HCT116 (cell line): ENCODE results near the gene JUN. TPM values are rescaled to one million over a fixed set of nuclear protein-coding genes. Genes with fewer than 3 reads are reported as not detected.

Experiments used
- ATAC-seq: fragments of 200-7000 bp; cut with Tn5 transposase; 2 replicates; pipeline ENCODE4 v1.9.1; 2020; ENCODE audit warnings: mild to moderate bottlenecking, moderate library complexity
- BruUV-seq: library from RNA; stranded (reverse); fragments of 400-500 nt; replicated peaks from 2 replicates; lab custom pipeline; 2021; lab: Mats Ljungman, UMichigan
- CTCF ChIA-PET: fragments of 300-600 bp; sonication (Branson Sonifier 250); formaldehyde crosslinking; loops from one replicate; lab custom pipeline; 2021; ENCODE audit warnings: antibody characterized with exemption; lab: Charles Lee
- POLR2A ChIA-PET: fragments of 300-600, 350-600 bp; sonication (Branson Sonifier 250); formaldehyde crosslinking; loops from one replicate; lab custom pipeline; 2021; ENCODE audit warnings: antibody characterized with exemption; lab: Charles Lee
- RAD21 ChIA-PET, 2 experiments: fragments of 300-600 bp; sonication (Branson Sonifier 250); formaldehyde crosslinking; loops; one replicate each; lab custom pipeline; 2023; ENCODE audit warnings: low total read pairs in 2 of 2; ENCODE audit not compliant: uncharacterized antibody in 2 of 2, unreplicated experiment in 2 of 2, low non-redundant PET in 1 of 2; lab: Charles Lee
- DNase-seq: peaks from one replicate; pipeline ENCODE4 v3.0.0-alpha.2; 2010; ENCODE audit warnings: low read depth, low spot score
- H2AFZ ChIP-seq: fragments of 200-600 bp; shearing (Covaris generic), sonication (generic); 2 replicates; pipeline ENCODE4 v1.6.1; 2017; ENCODE audit warnings: low read depth, mixed run types, mixed read lengths, antibody characterized with exemption, low read length; ENCODE audit not compliant: poor library complexity, severe bottlenecking
- H3K27ac ChIP-seq: 2 replicates; pipeline ENCODE4 v1.5.1; 2012; ENCODE audit warnings: low read depth, low read length
- H3K27me3 ChIP-seq: fragments of 200-600 bp; sonication (generic); 2 replicates; pipeline ENCODE4 v1.6.1; 2016; ENCODE audit warnings: mixed run types, low read length, mixed read lengths; ENCODE audit not compliant: insufficient read depth
- H3K36me3 ChIP-seq, 2 experiments: fragments of 200-500 bp in 1 of 2; fragments of 200-600 bp in 1 of 2; sonication (Bioruptor generic) in 1 of 2; sonication (generic) in 1 of 2; 2 replicates each; pipeline versions ENCODE4 v1.5.1 to v1.6.1; 2014 to 2016; ENCODE audit warnings: low read length in 2 of 2, inconsistent platforms in 1 of 2, mixed read lengths in 1 of 2, mixed run types in 1 of 2; ENCODE audit not compliant: insufficient read depth in 2 of 2, control insufficient read depth in 1 of 2
- H3K4me1 ChIP-seq, 2 experiments: fragments of 200-600 bp in 1 of 2; sonication (generic) in 1 of 2; 2 replicates each; pipeline versions ENCODE4 v1.5.1 to v1.6.1; 2012 to 2017; ENCODE audit warnings: low read length in 2 of 2, inconsistent platforms in 1 of 2, mild to moderate bottlenecking in 1 of 2, mixed read lengths in 1 of 2, mixed run types in 1 of 2, moderate library complexity in 1 of 2; ENCODE audit not compliant: insufficient read depth in 2 of 2, control insufficient read depth in 1 of 2
- H3K4me2 ChIP-seq: fragments of 200-600 bp; sonication (generic); 2 replicates; pipeline ENCODE4 v1.6.1; 2017; ENCODE audit warnings: mixed run types, low read length, mixed read lengths
- H3K4me3 ChIP-seq, 2 experiments: fragments of 200-600 bp in 1 of 2; sonication (generic) in 1 of 2; replicated peaks in 1 of 2; 2 replicates each; pipeline ENCODE4 v1.5.1; 2011 to 2016; ENCODE audit warnings: low read length in 2 of 2, control low read depth in 1 of 2, low read depth in 1 of 2, mild to moderate bottlenecking in 1 of 2, mixed read lengths in 1 of 2, mixed run types in 1 of 2
- H3K79me2 ChIP-seq: fragments of 200-600 bp; sonication (generic); 2 replicates; pipeline ENCODE4 v1.6.1; 2017; ENCODE audit warnings: mild to moderate bottlenecking, mixed run types, low read length, moderate library complexity, mixed read lengths; ENCODE audit not compliant: insufficient read depth
- H3K9ac ChIP-seq: fragments of 200-600 bp; sonication (generic); 2 replicates; pipeline ENCODE4 v1.6.1; 2016; ENCODE audit warnings: low read length, mixed read lengths
- H3K9me2 ChIP-seq: fragments of 200-600 bp; sonication (generic), shearing (Covaris generic); 2 replicates; pipeline ENCODE4 v1.6.1; 2017; ENCODE audit warnings: mixed run types, mild to moderate bottlenecking, moderate library complexity; ENCODE audit not compliant: insufficient read depth
- H3K9me3 ChIP-seq, 2 experiments: fragments of 200-500 bp in 1 of 2; fragments of 200-600 bp in 1 of 2; sonication (Bioruptor generic) in 1 of 2; sonication (generic) in 1 of 2; 2 replicates each; pipeline ENCODE4 v1.6.1; 2014 to 2017; ENCODE audit warnings: low read length in 2 of 2, mixed read lengths in 2 of 2, inconsistent platforms in 1 of 2, low read depth in 1 of 2, mild to moderate bottlenecking in 1 of 2, mixed run types in 1 of 2, moderate library complexity in 1 of 2; ENCODE audit not compliant: control insufficient read depth in 1 of 2, insufficient read depth in 1 of 2
- H4K20me1 ChIP-seq: fragments of 200-600 bp; sonication (generic), shearing (Covaris generic); 2 replicates; pipeline ENCODE4 v1.6.1; 2017; ENCODE audit warnings: mixed run types, mild to moderate bottlenecking, moderate library complexity; ENCODE audit not compliant: insufficient read depth
- ATF3 ChIP-seq: IDR thresholded peaks from 2 replicates; pipeline ENCODE4 v1.6.1; 2012
- CTCF ChIP-seq, 3 experiments: fragments of 200-600 bp in 1 of 3; sonication (generic) in 1 of 3; IDR thresholded peaks in 2 of 3; conservative IDR thresholded peaks in 1 of 3; 2 replicates each; pipeline ENCODE4 v1.5.1; 2012 to 2017; ENCODE audit warnings: low read depth in 2 of 3, low read length in 2 of 3, antibody characterized with exemption in 1 of 3, borderline replicate concordance in 1 of 3, control low read depth in 1 of 3, mild to moderate bottlenecking in 1 of 3, mixed read lengths in 1 of 3, mixed run types in 1 of 3, moderate library complexity in 1 of 3; ENCODE audit not compliant: insufficient read depth in 1 of 3
- EGR1 ChIP-seq: IDR thresholded peaks from 2 replicates; pipeline ENCODE4 v1.6.1; 2012; ENCODE audit warnings: low read depth
- EZH2 ChIP-seq: fragments of 200-600 bp; sonication (generic); IDR thresholded peaks from 2 replicates; pipeline ENCODE4 v1.6.1; 2017; ENCODE audit warnings: antibody characterized with exemption, mixed run types
- FOSL1 ChIP-seq: IDR thresholded peaks from 2 replicates; pipeline ENCODE4 v1.6.1; 2012; ENCODE audit warnings: low read depth
- RAD21 ChIP-seq: IDR thresholded peaks from 2 replicates; pipeline ENCODE4 v1.6.1; 2012; ENCODE audit warnings: low read depth, mild to moderate bottlenecking
- TCF7L2 ChIP-seq: IDR thresholded peaks from 2 replicates; pipeline ENCODE4 v1.7.0; 2011; ENCODE audit warnings: borderline replicate concordance, inconsistent platforms; ENCODE audit not compliant: insufficient read depth, insufficient read length; ENCODE audit errors: extremely low read depth
- YY1 ChIP-seq: IDR thresholded peaks from 2 replicates; pipeline ENCODE4 v1.6.1; 2011; ENCODE audit warnings: low read length, low read depth, moderate library complexity, mild to moderate bottlenecking; ENCODE audit not compliant: insufficient replicate concordance; ENCODE audit errors: extremely low read depth
- ZBTB33 ChIP-seq: IDR thresholded peaks from 2 replicates; pipeline ENCODE4 v1.6.1; 2011; ENCODE audit warnings: mild to moderate bottlenecking, low read length, moderate library complexity; ENCODE audit not compliant: insufficient replicate concordance; ENCODE audit errors: extremely low read depth
- ZNF274 ChIP-seq: fragments of 200-500 bp; sonication (Bioruptor generic); IDR thresholded peaks from 2 replicates; pipeline ENCODE4 v1.6.1; 2014; ENCODE audit warnings: mild to moderate bottlenecking, low read depth, low read length, inconsistent platforms
- intact Hi-C: fragments of 100-400 bp; cut with micrococcal nuclease; formaldehyde crosslinking; loops from 2 replicates; pipeline ENCODE4 v1.10.0; 2022
- total RNA-seq: library from RNA; stranded (reverse); gene quantifications from one replicate; pipeline ENCODE4 v1.2.1, GENCODE V29; 2021; ENCODE audit not compliant: unreplicated experiment

JUN gene
- total RNA-seq, 1 experiment from 2014 or later: 18.7 TPM

- Histone ChIP-seq H3K9me2 (no peaks in the 10 kb centered on the region), H2AFZ (no peak overlapping the region), H3K9me3 (no peaks in the 10 kb centered on the region), H3K4me3 (no peak overlapping the region), H3K79me2 (no peaks in the 10 kb centered on the region), H4K20me1 (no peaks in the 10 kb centered on the region), H3K9ac (no peak overlapping the region), H3K27me3 (no peaks in the 10 kb centered on the region)
- DNase-seq: no peak
- no TSS peak for BruUV-seq
- CTCF ChIA-PET: interaction anchor here (1.1 to 1.6 kb wide), 2 partner anchors 10 to 1014 kb away, joined by 3 to 4 read pairs; no protein-coding TSS in a partner anchor
- RAD21 ChIA-PET: no interaction called here
- no peak for ATAC-seq
- intact Hi-C loops: loop anchor here (10.0 kb wide), 1 partner anchor 230 kb away; no protein-coding TSS in a partner anchor
- no peak for TF ChIP-seq EZH2
- no peak for TF ChIP-seq TCF7L2
- TF ChIP-seq ZNF274: no peak
- no peak for TF ChIP-seq YY1
- TF ChIP-seq CTCF (IDR thresholded peaks at IDR 0.05 in 2 of 3, conservative IDR thresholded peaks at IDR 0.05 in 1 of 3; ENCODE audit: borderline replicate concordance in 1 of 3, insufficient read depth in 1 of 3, low read depth in 2 of 3, low read length in 2 of 3): no peak
- no peak for TF ChIP-seq RAD21
- TF ChIP-seq ATF3: no peak
- TF ChIP-seq FOSL1: no peak
- TF ChIP-seq EGR1: no peak
- TF ChIP-seq ZBTB33: no peak
- TF ChIP-seq, all 23 proteins: peak for 0
- no peak overlapping the region for H3K4me2 ChIP-seq
- peaks cover 0 to 14% of the 10 kb centered on the region in 2 experiments; a peak in 2 of 4 replicates for H3K4me1 ChIP-seq
- POLR2A ChIA-PET: no interaction called here
- H3K36me3 ChIP-seq: no peaks in the 10 kb centered on the region
- no peak overlapping the region for H3K27ac ChIP-seq
Measured at GRCh38 chr1:58745117-58745516, 38.7 kb downstream of the JUN start.
